GM19468 (cell line): ENCODE results near the gene KCNIP1.
"Not testable (repeated sequence)": the region's sequence is repeated elsewhere in the genome, so short reads cannot be mapped to it uniquely, and the experiment has no call there.

Experiments
- ATAC-seq: cut with Tn5 transposase; IDR thresholded peaks from one replicate; pipeline ENCODE4 v1.9.1; 2021; ENCODE audit warnings: mild to moderate bottlenecking, moderate library complexity, moderate number of reproducible peaks; ENCODE audit not compliant: unreplicated experiment; ENCODE audit errors: extremely low read depth

KCNIP1 gene

DNA sequence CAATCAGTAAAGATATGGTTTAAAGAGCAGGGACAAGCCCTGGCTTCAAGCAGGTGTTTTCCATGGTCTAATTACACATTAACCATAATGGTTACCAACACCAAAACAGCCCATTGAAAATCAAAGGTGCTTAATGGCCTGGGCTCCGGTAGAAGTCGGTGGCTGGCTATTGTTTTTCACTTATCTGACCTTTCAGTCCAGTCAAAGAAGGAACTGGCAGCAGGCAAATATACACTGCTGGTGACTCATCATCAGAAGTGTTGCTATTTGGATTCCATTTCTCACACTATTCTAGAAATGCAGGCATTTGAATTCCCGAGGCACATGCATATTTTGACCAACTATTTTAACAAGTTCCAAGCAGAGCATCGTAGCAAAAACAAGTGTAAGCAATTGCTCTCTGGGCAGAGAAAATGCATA lies 253.4 kb downstream of the KCNIP1 start:
- peak; percentile 67 for ATAC-seq

DNA sequence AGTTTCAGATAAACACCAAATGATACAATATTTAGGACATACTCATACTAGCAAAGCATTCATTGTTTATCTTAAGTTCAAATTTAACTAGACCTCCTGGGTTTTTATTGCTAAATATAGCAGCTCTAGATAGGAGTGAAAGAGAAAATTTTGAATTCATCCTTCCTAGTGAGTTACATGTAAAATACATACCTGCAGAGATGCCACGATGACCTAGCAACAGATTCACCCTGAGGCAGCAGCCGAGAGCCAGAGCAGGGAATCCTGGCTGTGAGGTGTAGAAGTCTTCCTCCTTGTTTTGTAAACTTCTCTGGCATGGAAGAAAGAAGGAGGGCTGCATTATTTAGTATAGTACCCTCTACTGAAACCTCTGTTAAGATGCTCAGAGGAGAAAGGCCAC lies 253.8 kb downstream of the KCNIP1 start:
- ATAC-seq: no peak

DNA sequence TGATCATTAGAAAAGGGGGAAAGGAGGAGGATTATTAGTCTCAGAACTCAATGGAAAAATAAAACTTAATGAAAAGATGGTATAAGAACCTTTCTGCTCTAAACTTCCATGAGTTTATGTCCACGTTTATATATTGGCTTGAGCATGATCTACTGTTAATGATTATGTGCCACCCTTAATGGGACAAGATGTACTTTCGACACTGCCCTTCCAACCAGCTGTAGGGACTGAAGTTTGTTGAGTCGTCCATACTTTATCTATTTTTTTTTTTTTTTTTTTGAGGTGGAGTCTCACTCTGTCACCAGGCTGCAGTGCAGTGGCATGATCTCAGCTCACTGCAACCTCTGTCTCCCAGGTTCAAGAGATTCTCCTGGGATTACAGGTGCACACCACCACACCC lies 254.7 kb downstream of the KCNIP1 start:
- ATAC-seq: no peak

DNA sequence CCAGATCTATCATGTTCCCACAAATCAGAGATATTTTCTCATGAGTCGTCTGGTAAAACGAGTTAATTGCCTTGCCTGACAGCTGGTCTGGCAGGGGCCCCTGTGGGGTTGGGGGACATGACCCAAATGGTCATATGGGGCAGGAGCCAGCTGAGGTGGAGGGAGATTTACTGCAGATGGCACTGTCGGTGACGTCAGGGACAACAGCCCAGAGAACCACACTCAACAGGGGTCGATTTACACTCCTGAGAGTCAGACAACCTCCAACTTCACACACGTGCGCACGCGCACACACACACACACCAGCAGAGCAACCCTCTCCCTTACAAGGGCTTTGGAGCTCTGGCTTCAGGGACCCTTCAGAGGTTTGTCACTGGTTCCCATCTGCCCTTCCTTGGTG lies 256.3 kb downstream of the KCNIP1 start:
- ATAC-seq: no peak

DNA sequence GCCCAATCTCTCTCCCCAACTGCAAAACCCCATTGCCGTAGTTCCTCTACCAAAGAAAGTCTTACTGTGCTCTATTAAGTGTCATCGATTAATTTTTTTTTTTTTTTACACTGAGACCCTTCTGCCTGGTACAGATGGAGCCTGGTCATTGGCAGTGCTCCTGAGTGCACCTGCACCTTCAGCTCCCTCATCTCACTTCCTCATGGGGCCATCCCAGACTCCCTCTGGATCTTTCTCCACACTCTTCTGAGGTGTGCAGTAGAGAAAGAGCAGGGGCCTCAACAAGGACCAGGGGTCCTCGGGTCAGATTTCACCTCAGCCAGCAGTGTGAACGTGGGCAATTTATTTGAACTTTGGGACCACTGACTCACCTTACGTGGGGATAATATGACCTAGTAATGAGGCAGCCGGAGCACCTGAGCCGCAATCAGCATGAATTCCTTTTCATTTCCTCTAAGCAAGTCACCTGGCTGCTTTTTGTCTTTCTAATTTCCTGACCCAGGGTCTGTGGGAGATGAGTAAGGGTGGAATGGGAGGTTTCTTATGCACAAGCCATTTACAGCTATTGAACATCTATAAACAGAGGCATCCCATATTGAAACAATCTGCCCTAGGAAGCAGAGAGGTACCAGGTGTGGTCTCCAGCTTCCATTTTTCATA lies 257.4 kb downstream of the KCNIP1 start:
- ATAC-seq: no peak

DNA sequence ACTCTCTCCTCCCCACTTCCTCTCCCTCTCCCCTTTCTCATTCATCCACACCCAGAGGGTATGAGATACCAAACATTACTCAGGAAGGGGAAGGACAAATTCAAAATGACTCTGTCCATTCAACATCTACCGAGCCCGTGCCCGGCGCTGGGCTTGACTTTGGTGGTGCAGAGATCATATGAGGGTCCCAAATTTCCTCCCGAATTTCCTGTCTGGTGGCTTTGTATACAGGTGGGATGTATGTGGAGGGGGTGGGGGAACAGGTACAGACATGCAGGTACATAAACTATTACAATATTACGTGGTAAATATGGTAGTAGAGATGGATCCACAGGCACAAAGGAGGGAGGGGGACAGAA lies 257.9 kb downstream of the KCNIP1 start:
- ATAC-seq: no peak

DNA sequence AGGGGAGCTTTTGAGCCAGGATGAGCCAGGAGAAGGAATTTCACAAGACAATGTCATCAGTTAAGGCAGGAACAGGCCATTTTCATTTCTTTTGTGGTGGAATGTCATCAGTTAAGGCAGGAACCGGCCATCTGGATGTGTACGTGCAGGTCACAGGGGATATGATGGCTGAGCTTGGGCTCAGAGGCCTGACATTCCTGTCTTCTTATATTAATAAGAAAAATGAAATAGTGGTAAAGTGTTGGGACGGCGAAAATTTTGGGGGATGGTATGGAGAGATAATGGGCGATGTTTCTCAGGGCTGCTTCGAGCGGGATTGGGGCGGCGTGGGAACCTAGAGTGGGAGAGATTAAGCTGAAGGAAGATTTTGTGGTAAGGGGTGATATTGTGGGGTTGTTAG lies 258.5 kb downstream of the KCNIP1 start:
- not testable (repeated sequence) for ATAC-seq

DNA sequence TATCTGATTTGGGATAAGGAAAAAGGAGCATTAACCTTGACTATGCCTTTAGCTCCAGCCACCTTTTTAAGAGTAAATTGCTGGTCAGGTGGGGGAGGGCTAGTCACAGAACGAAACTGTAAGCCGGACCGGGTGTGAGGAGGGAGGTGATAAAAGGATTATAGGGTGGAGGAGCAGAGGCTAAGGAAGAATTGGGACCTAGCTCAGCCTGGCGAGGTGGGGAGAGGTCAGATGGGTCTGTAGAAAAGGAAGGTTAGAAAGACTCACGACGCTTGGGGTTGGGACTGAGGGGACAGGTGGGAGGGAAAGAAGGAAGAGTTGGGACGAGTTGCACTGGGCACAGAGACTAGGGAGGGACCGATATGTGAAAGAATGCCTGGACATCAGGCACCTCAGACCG lies 262.0 kb downstream of the KCNIP1 start:
- ATAC-seq: not testable (repeated sequence)

DNA sequence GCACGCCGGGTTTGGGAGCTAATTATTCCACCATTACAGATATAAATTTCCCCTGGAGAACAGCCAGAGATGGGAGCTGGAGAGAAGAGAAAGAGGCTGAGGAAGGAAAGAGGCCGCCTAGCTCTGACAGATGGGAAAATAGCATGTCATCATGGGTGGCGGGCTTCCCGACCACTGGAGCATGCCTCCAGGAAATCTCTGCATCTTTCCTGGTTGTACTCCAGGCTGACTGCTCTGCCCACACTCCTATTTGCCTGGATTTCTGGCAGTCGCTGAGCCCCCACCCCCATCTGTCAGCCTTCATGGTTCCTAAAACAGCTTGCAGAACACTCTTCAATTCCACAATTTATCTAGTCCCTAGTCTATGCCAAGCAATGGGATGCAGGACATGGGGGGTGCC lies 265.4 kb downstream of the KCNIP1 start:
- ATAC-seq: no peak

DNA sequence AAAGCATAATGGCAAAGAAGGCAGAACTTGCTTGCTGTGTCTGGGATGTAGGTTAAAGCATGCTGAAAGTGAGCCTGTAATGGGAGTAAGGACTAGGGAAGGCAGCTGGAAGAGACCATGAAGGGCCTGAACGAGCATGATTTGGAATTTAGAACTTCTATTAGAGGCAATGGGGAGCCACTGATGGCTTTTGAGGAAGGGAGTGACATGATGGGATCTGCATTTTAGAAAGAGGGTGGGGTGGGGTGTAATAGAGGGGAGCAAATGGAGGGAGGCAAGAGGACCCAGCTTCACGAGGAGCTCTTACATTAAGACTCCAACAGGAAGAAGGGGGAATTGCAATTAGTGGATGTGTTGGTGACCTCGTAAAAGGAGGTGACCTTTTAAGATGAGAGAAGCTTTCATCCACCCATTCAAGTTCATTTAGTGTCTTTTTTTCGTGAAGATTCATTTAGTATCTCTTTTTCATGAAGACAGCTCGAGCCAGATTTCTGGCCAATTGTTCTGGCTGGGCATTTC lies 266.1 kb downstream of the KCNIP1 start:
- no peak for ATAC-seq

DNA sequence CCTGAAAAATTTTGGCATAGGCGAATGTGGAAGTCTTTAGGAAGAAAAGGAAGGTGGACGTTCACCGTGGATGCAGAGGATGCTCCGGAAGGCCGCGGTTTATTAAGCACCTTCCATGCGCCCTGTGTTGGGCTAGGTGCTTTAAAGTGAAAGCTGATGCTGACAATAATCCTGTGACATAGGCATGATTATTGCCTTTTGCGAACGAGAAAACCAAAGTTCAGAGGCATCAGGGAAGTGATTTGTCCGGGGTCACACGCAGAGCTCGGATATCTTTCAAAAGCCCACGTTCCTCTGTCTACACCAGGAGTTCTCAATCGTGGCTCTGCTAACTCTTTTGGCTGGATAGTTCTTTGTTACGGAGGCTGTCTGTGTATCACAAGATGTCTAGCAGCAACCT lies 267.7 kb downstream of the KCNIP1 start:
- no peak for ATAC-seq

DNA sequence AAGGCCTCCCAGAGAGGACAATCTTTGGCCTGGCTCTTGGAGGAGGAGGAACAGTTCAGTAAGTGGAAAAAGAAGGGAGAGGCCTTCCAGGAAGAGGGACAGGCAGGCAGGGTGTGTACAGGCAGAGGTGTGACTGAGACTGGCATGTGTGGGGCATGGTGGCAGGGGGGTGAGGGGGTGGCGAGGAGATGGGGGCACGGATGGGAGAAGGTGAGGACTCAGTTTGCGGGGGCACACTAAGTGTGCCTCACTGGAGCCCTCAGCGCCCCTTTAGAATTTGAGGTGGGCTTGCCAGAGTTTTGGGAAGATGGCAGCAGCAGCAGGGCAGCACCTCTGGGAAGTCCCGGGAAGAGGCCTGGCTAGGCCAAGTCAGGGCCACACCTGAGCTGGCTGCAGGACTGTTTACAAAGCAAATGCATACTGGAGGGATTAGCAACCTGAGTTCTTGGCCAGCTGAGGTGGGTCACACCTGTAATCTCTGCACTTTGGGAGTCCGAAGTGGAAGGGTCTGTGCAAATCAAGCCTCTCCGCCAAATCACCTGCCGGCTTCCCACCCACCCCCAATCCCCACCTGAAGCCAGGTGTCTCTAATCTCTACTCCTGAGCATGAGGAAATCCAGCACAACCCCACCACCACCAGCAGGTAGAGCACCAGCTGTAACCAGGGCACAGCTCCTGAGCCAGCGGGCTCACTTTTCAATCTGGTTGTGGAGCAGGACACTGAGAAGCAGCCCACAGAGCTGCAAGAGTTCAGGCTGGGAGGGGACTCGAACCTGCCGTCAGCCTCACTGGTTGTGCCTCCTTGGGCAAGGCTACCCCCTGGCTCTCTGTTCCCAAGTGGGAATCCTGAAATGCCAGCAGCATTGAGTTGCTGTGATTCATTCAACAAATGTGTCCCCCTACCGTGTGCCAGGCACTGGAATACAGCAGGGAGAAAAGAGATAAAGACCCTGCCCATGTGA lies 269.5 kb downstream of the KCNIP1 start:
- no peak for ATAC-seq

DNA sequence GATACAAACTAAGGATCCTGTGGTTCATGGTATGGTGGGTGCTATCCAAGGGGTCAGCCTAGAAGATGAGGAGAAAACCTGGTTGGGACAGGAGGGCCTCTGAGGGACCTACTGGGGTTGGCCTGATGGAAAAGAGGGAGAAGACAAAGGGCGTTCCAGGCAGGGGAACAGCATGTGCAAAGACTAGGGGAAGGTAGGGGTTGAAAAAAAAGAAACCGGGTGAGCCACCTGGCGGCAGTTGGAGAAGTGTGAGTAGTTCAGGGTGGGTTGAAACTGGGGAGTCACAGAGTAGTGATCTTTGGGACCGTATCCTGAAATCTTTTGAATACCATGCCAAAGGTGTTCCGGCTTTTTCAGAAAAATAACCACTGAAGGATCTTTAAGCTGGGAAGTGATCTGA lies 271.0 kb downstream of the KCNIP1 start:
- no peak for ATAC-seq

DNA sequence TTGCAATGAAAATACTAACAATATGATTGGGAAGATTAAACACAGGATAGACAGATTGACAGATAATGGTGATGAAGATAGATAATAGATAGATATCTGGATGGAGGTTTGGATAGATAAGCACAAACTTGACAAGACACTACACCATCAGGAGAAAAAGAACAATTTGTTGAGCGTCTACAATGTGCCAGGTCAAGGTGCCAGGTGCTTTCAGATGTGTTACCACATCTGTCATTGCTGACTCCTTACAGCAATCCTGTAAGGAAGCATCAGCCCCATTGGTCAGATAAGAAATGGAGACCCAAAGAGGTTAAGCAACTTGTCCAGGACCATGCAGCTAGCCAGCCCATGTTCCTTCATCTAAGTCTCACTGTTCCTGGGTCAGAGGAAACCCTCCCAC lies 278.1 kb downstream of the KCNIP1 start:
- ATAC-seq: no peak

DNA sequence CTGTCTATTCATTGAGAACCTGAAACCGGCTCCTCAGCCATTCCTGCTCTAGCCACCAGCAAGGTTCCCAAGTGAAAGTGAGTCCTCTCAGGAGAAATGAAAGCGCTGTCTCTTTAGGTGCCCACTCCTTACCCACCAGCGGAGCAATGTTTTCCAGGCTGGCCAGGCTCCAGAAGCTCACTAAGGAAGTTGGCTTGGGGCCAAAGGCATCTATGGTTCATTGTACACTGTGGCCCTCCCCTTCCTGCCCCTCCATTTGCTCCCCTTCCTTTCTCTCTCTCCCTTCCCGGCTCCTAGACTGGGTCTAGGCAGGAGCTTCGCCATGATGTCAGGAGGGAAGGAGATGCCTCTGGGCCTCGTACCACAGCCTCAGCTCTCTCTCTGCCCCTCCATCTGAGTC lies 278.6 kb downstream of the KCNIP1 start:
- ATAC-seq: no peak

DNA sequence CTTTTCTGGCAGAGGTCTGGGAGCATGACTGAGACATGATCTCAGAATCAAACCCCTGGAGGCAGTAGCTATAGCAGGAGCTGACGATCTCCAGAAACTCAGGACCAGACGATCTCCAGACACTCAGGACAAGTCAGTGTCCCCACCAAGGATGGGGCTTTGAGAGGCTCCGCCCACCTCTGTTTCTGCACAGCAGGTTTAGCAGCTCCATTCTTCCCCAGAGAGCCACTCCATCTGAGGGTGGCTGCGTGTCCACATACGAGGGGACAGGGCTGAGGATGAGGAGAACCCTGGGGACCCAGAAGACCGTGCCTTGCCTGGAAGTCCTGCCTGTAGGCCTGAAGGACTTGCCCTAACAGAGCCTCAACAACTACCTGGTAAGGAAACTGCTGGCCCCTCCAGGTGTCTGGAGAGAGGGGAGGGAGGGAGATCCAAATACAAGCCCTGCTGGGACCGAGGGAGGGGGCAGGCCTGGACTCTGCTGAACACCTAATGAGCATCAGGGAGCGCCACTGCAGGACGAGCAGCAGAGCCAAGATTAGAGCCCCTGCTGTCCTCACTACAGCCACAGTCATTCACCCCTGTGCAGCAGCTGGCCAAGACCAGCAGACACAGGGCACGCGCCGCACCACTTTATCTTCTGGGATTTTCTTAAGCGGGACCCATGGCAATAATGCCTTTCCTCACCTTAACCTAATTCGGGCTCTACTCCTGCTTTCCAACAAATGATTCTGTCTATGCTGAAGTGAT lies 279.9 kb downstream of the KCNIP1 start, which contains the start of gene GABRP:
Gene GABRP, plus strand, starts transcription at position 228 of the 750 bp plus-strand sequence. CDS start 4,891 bp downstream, outside the sequence.
- ATAC-seq: no peak

DNA sequence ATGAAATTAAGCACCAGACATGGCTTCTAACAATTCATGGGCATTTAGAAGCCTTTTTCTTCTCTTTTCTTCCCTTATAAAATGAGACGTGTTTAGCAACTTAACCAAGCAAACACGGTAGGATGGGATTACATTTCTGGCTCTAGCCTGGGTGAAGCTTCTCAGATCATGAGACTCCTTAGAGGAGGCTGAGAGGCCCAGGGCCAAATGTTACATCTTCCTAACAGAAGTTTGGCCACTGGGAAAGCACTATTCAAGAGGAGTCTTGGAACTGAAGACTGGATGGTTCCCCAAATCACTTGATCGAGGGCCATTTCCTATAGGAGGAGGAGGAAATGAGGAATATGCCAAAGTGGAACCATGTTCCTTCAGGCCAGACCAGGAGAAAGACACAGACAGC lies 281.6 kb downstream of the KCNIP1 start:
- ATAC-seq: no peak
